K562 (cell line): ENCODE data around the gene TTLL3. TPM values are rescaled to one million over a fixed set of nuclear protein-coding genes. Genes with fewer than 3 reads are reported as not detected.
A peak's percentile ranks its signal among the peaks of the same experiment; 100 is the strongest.

Experiments used
- CC2D1A ChIP-seq: fragments of 450-650 bp; IDR thresholded peaks from 2 replicates; pipeline ENCODE4 v1.6.1; 2017; ENCODE audit warnings: mild to moderate bottlenecking
- CTCFL ChIP-seq: IDR thresholded peaks from 2 replicates; pipeline ENCODE4 v1.6.1; 2011; ENCODE audit warnings: borderline replicate concordance, low read depth, mild to moderate bottlenecking, moderate library complexity, low read length; ENCODE audit not compliant: insufficient read depth, poor library complexity, severe bottlenecking
- DDX20 ChIP-seq: fragments of 450-650 bp; IDR thresholded peaks from 2 replicates; pipeline ENCODE4 v1.6.1; 2016; ENCODE audit warnings: missing genetic modification characterization, low read depth, mild to moderate bottlenecking, missing compliant biosample characterization, moderate library complexity
- HNRNPL ChIP-seq: fragments of 200-400 bp; formaldehyde crosslinking; IDR thresholded peaks from 2 replicates; pipeline ENCODE4 v1.6.1; 2017; ENCODE audit warnings: low read depth, mild to moderate bottlenecking, low read length
- NBN ChIP-seq: fragments of 450-650 bp; IDR thresholded peaks from 2 replicates; pipeline ENCODE4 v1.6.1; 2016; ENCODE audit warnings: low read depth, mild to moderate bottlenecking
- POLR3G ChIP-seq: IDR thresholded peaks from 2 replicates; pipeline ENCODE4 v1.6.1; 2011; ENCODE audit not compliant: insufficient read length, insufficient replicate concordance; ENCODE audit errors: extremely low read depth
- SFPQ ChIP-seq: fragments of 200-400 bp; formaldehyde crosslinking; IDR thresholded peaks from 2 replicates; pipeline ENCODE4 v1.6.1; 2017; ENCODE audit warnings: mild to moderate bottlenecking, low read depth, low read length, moderate library complexity
- SLC30A9 ChIP-seq: fragments of 250-450 bp; sonication (Bioruptor Pico); IDR thresholded peaks from 2 replicates; pipeline ENCODE4 v1.8.0; 2022; ENCODE audit warnings: mild to moderate bottlenecking, moderate library complexity
- TAF1 ChIP-seq: IDR thresholded peaks from 2 replicates; pipeline ENCODE4 v1.6.1; 2011; ENCODE audit warnings: mild to moderate bottlenecking, low read length, moderate library complexity; ENCODE audit not compliant: insufficient read depth, control insufficient read depth, severe bottlenecking; ENCODE audit errors: extremely low read depth
- ZBTB2 ChIP-seq: fragments of 450-650 bp; IDR thresholded peaks from 2 replicates; pipeline ENCODE4 v1.6.1; 2016; ENCODE audit warnings: antibody characterized with exemption
- ZFP1 ChIP-seq: fragments of 450-650 bp; formaldehyde crosslinking; IDR thresholded peaks from 2 replicates; pipeline ENCODE4 v1.4.0; 2020; ENCODE audit warnings: mild to moderate bottlenecking, mixed read lengths
- polyA plus RNA-seq, 8 experiments: library from polyadenylated mRNA; depleted of rRNA in 4 of 8; stranded (reverse) in 5 of 8; unstranded in 3 of 8; fragments of >200 nt; fragmentation: Nextera tagmentation in 2 of 8; fragmentation: Illumina TruSeq in 1 of 8; extraction: Ambion mirVana in 2 of 8; extraction: Trizol in 1 of 8; gene quantifications; 2 replicates each; pipeline versions ENCODE4 v1.2.1 to v1.2.3, GENCODE V29; 2011 to 2014; ENCODE audit warnings: inconsistent platforms in 1 of 8, missing spikeins in 1 of 8
- total RNA-seq, 7 experiments: library from RNA; depleted of rRNA in 6 of 7; stranded (reverse); fragments of >200 nt in 6 of 7; fragmentation: Illumina TruSeq in 2 of 7; extraction: Trizol in 2 of 7; gene quantifications; 2 replicates each; pipeline versions ENCODE4 v1.2.1 to v1.2.3, GENCODE V29; 2011 to 2021; ENCODE audit warnings: low replicate concordance in 1 of 7
- TF ChIP-seq, protein P1 (sequence below): sonication (generic); formaldehyde crosslinking; IDR thresholded peaks from 2 replicates; pipeline ENCODE4 v1.8.1; 2022; ENCODE audit warnings: missing genetic modification reagents
- TF ChIP-seq, protein P2 (sequence below): fragments of 150-350 bp; IDR thresholded peaks from 2 replicates; pipeline ENCODE4 v1.6.1; 2014; ENCODE audit warnings: low read depth, mild to moderate bottlenecking, low read length, borderline replicate concordance
- TF ChIP-seq, protein P3 (sequence below): fragments of 450-650 bp; IDR thresholded peaks from 2 replicates; pipeline ENCODE4 v1.6.1; 2016

TTLL3 gene
- total and polyA plus RNA-seq, 9 of the 15 experiments (the other 6 are each of a cell fraction or from before 2014, with no cell fraction given): 8.9 to 106 (median 33.2) TPM

DNA sequence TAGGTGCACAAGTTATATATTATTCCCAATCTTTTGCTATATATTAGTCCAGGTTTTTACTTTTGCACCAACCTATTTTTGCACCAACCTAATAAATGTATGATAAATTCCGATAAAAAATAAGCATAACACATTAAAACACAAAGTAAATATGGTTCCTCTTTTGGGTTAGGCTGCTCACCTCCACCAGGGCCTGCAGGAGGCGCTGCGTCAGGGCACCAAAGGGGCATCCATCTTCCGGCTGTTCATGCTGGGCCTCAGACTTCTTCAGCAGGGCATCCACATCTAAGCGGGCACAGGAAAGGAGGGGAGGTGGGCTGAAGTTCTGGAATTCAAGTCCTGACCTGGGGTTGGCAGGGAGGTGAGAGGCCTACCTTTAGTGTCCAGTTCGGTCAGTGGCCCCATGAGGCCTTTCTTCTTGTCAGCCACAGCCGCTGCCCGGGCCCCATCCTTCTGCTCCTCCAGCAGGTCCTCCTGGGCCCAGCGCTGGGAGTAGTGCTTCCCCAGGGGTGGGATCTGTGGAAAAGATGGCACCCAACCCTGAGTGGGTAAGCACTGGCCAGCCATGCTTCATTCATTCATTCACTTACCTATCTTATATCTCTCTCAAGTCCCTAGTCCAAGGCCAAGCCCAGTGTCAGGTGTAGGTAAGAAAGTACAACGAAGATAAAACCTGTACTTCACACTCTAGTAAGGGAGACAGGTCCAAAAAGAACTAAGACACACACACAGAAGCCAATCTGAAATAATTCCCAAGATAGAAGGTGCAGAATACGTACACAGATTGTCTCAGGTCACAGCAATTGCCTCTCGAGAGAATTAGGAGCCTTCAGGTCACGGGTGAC is 23.0 kb upstream of the TTLL3 start (continued):
- TF ChIP-seq HNRNPL (peak; percentile 62; the same call in 1 of the 2 replicates), DDX20 (no peak), SLC30A9 (CRISPR knock-in tag) (no peak), TAF1 (no peak), ZBTB2 (no peak), CC2D1A (no peak), NBN (no peak), POLR3G (no peak), ZFP1 (no peak), CTCFL (peak; percentile 76), SFPQ (no peak)
- TF ChIP-seq, protein P1, sequence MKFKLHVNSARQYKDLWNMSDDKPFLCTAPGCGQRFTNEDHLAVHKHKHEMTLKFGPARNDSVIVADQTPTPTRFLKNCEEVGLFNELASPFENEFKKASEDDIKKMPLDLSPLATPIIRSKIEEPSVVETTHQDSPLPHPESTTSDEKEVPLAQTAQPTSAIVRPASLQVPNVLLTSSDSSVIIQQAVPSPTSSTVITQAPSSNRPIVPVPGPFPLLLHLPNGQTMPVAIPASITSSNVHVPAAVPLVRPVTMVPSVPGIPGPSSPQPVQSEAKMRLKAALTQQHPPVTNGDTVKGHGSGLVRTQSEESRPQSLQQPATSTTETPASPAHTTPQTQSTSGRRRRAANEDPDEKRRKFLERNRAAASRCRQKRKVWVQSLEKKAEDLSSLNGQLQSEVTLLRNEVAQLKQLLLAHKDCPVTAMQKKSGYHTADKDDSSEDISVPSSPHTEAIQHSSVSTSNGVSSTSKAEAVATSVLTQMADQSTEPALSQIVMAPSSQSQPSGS: no peak
- TF ChIP-seq, protein P2, sequence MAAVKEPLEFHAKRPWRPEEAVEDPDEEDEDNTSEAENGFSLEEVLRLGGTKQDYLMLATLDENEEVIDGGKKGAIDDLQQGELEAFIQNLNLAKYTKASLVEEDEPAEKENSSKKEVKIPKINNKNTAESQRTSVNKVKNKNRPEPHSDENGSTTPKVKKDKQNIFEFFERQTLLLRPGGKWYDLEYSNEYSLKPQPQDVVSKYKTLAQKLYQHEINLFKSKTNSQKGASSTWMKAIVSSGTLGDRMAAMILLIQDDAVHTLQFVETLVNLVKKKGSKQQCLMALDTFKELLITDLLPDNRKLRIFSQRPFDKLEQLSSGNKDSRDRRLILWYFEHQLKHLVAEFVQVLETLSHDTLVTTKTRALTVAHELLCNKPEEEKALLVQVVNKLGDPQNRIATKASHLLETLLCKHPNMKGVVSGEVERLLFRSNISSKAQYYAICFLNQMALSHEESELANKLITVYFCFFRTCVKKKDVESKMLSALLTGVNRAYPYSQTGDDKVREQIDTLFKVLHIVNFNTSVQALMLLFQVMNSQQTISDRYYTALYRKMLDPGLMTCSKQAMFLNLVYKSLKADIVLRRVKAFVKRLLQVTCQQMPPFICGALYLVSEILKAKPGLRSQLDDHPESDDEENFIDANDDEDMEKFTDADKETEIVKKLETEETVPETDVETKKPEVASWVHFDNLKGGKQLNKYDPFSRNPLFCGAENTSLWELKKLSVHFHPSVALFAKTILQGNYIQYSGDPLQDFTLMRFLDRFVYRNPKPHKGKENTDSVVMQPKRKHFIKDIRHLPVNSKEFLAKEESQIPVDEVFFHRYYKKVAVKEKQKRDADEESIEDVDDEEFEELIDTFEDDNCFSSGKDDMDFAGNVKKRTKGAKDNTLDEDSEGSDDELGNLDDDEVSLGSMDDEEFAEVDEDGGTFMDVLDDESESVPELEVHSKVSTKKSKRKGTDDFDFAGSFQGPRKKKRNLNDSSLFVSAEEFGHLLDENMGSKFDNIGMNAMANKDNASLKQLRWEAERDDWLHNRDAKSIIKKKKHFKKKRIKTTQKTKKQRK: no peak
- TF ChIP-seq, protein P3, sequence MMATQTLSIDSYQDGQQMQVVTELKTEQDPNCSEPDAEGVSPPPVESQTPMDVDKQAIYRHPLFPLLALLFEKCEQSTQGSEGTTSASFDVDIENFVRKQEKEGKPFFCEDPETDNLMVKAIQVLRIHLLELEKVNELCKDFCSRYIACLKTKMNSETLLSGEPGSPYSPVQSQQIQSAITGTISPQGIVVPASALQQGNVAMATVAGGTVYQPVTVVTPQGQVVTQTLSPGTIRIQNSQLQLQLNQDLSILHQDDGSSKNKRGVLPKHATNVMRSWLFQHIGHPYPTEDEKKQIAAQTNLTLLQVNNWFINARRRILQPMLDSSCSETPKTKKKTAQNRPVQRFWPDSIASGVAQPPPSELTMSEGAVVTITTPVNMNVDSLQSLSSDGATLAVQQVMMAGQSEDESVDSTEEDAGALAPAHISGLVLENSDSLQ: no peak
